HG03439 (cell line): Measurements from ENCODE around the gene LCE1D.

ENCODE experiments used
- ATAC-seq: cut with Tn5 transposase; IDR thresholded peaks from one replicate; pipeline ENCODE4 v1.9.1; 2021; ENCODE audit warnings: mild to moderate bottlenecking, moderate library complexity; ENCODE audit not compliant: unreplicated experiment

LCE1D gene

GRCh38 chr1:152811671-152812070 is 15.2 kb downstream of the LCE1D start, which contains the start of gene LCE1B:
LCE1B (plus strand) TSS chr1:152811971; CDS start chr1:152812447, 476 bp downstream.
- ATAC-seq: no peak

- ATAC-seq: no peak
These were observed 20.8 kb downstream of the LCE1D start for GRCh38 chr1:152817309-152817708.

GRCh38 chr1:152823294-152823693 is 26.8 kb downstream of the LCE1D start:
- no peak for ATAC-seq

GRCh38 chr1:152824964-152825363 is 28.4 kb downstream of the LCE1D start:
- no peak for ATAC-seq

GRCh38 chr1:152827173-152827572 is 30.7 kb downstream of the LCE1D start, which contains the start of gene LCE1A:
LCE1A (plus strand) TSS chr1:152827473; CDS start chr1:152827473, 0 bp downstream.
- ATAC-seq: no peak

- ATAC-seq: no peak
These were observed 40.3 kb downstream of the LCE1D start for GRCh38 chr1:152836870-152837269.

GRCh38 chr1:152842556-152842955 is 46.0 kb downstream of the LCE1D start, which contains the start of gene LCE6A:
LCE6A (plus strand) TSS chr1:152842856; CDS start chr1:152843521, 665 bp downstream.
- no peak for ATAC-seq
